Activated CD8-positive, alpha-beta memory T cell treated with anti-CD3 and anti-CD28 coated beads for 48 hours (primary cell): ENCODE measurements around the gene P2RY14.

Source experiments
- DNase-seq, 3 experiments: peaks; one replicate each; pipeline ENCODE4 v3.0.0-alpha.2; 2020; ENCODE audit warnings: low read depth in 2 of 3, low spot score in 2 of 3

P2RY14 gene

GRCh38 chr3:151191095-151191494, 87.2 kb downstream of the P2RY14 start:
- DNase-seq, result no peak

GRCh38 chr3:151183265-151183671, 95.1 kb downstream of the P2RY14 start:
- DNase-seq, result no peak

GRCh38 chr3:151182349-151183079, 95.8 kb downstream of the P2RY14 start:
- no peak for DNase-seq

- DNase-seq, result no peak
Observed at GRCh38 chr3:151178208-151178845, 100.0 kb downstream of the P2RY14 start.

GRCh38 chr3:151175952-151176351, 102.4 kb downstream of the P2RY14 start:
- DNase-seq, result no peak

GRCh38 chr3:151174351-151174750, 104.0 kb downstream of the P2RY14 start:
- DNase-seq, result no peak

- no peak for DNase-seq
Observed at GRCh38 chr3:151171145-151171757, 107.1 kb downstream of the P2RY14 start.

GRCh38 chr3:151169948-151170679, 108.2 kb downstream of the P2RY14 start:
- peak in 1 of 3 experiments; percentile 27 for DNase-seq

- DNase-seq, result no peak
Observed at GRCh38 chr3:151169262-151169947, 108.9 kb downstream of the P2RY14 start.

- DNase-seq, result peak; percentile 42 to 70 (median 62)
Observed at GRCh38 chr3:151168269-151169094, 109.9 kb downstream of the P2RY14 start.

GRCh38 chr3:151166161-151166560, 112.2 kb downstream of the P2RY14 start:
- DNase-seq, result no peak

- DNase-seq, result no peak
Observed at GRCh38 chr3:151165226-151165625, 113.1 kb downstream of the P2RY14 start.
